Thoracic aorta (tissue), 2 donors: ENCODE data around the gene PCDH17. TPM values are rescaled to one million over a fixed set of nuclear protein-coding genes. Genes with fewer than 3 reads are reported as not detected.
A peak's percentile ranks its signal among the peaks of the same experiment; 100 is the strongest.

ENCODE experiments used
- ATAC-seq: fragments of 150-250 bp; one replicate; pipeline ENCODE4 v1.8.0; 2017; ENCODE audit warnings: low read depth; ENCODE audit not compliant: insufficient number of reproducible peaks, low FRiP score
- DNase-seq: peaks from one replicate; pipeline ENCODE4 v3.0.0-alpha.2; 2020; ENCODE audit warnings: low spot score
- H3K27ac ChIP-seq, 2 donors: fragments of 200-600 bp; sonication (generic); 1 replicate in 1 of 2; 2 replicates in 1 of 2; pipeline ENCODE4 v1.5.1; 2016; ENCODE audit warnings: mild to moderate bottlenecking in 2 of 2, moderate library complexity in 2 of 2
- H3K27me3 ChIP-seq: fragments of 200-600 bp; sonication (generic); replicated peaks from 2 replicates; pipeline ENCODE4 v1.6.0; 2016; ENCODE audit warnings: mild to moderate bottlenecking; ENCODE audit not compliant: insufficient read depth
- H3K36me3 ChIP-seq: fragments of 200-600 bp; sonication (generic); one replicate; pipeline ENCODE4 v1.5.1; 2016
- H3K4me1 ChIP-seq, 2 donors: fragments of 200-600 bp; sonication (generic); 1 replicate in 1 of 2; 2 replicates in 1 of 2; pipeline versions ENCODE4 v1.5.1 to v1.6.0; 2016; ENCODE audit warnings: low read depth in 2 of 2, mild to moderate bottlenecking in 1 of 2; ENCODE audit not compliant: control insufficient read depth in 1 of 2
- H3K4me3 ChIP-seq: fragments of 200-600 bp; sonication (generic); 2 replicates; pipeline ENCODE4 v1.5.1; 2016; ENCODE audit warnings: mild to moderate bottlenecking
- H3K9me3 ChIP-seq: fragments of 200-600 bp; sonication (generic); 2 replicates; pipeline ENCODE4 v1.5.1; 2016
- CTCF ChIP-seq: fragments of 200-600 bp; sonication (generic); IDR thresholded peaks from one replicate; pipeline ENCODE4 v1.5.1; 2019; ENCODE audit warnings: antibody characterized with exemption
- total RNA-seq, 2 donors: library from RNA; depleted of rRNA; stranded (reverse); fragments of >200 nt; gene quantifications; one replicate each; pipeline versions ENCODE4 v1.1.0 to v1.2.3, GENCODE V29; 2016

Gene PCDH17
- total RNA-seq, 2 donors from 2014 or later, result 4.1 to 12.3 TPM

GRCh38 chr13:57627663-57628062, 3.9 kb upstream of the PCDH17 start:
- Histone ChIP-seq H3K27me3 (peaks cover 6% of the 10 kb centered on the region), H3K36me3 (no peaks in the 10 kb centered on the region), H3K27ac (no peak overlapping the region), H3K4me1 (peaks cover 14 to 29% of the 10 kb centered on the region in 2 donors), H3K9me3 (no peaks in the 10 kb centered on the region), H3K4me3 (no peak overlapping the region)
- TF ChIP-seq CTCF, result peak; percentile 42
- DNase-seq (no peak), ATAC-seq (no peak)

- Histone ChIP-seq H3K4me3 (peak overlapping the region; percentile 73), H3K36me3 (no peaks in the 10 kb centered on the region), H3K9me3 (no peaks in the 10 kb centered on the region), H3K4me1 (peaks cover 14 to 29% of the 10 kb centered on the region in 2 donors), H3K27me3 (peaks cover 6% of the 10 kb centered on the region), H3K27ac (no peak overlapping the region)
- TF ChIP-seq CTCF, result no peak
- DNase-seq, result no peak
- no peak for ATAC-seq
Observed at GRCh38 chr13:57629391-57629804, 2.1 kb upstream of the PCDH17 start.

- H3K27me3 ChIP-seq, result peaks cover 6% of the 10 kb centered on the region
- no peak for DNase-seq
- H3K27ac ChIP-seq, result no peak overlapping the region
- H3K4me1 ChIP-seq, result peaks cover 14 to 29% of the 10 kb centered on the region in 2 donors
- H3K9me3 ChIP-seq, result no peaks in the 10 kb centered on the region
- ATAC-seq, result no peak
- TF ChIP-seq CTCF, result no peak
- H3K4me3 ChIP-seq, result peak overlapping the region; percentile 73
- H3K36me3 ChIP-seq, result no peaks in the 10 kb centered on the region
Observed at GRCh38 chr13:57629821-57630235, 1.7 kb upstream of the PCDH17 start.

GRCh38 chr13:57630661-57631595, 616 bp upstream of the PCDH17 start:
- ATAC-seq (no peak), DNase-seq (no peak)
- peaks cover 6% of the 10 kb centered on the region for H3K27me3 ChIP-seq
- H3K9me3 ChIP-seq, result no peaks in the 10 kb centered on the region
- no peaks in the 10 kb centered on the region for H3K36me3 ChIP-seq
- no peak overlapping the region for H3K27ac ChIP-seq
- H3K4me1 ChIP-seq, result peaks cover 14 to 29% of the 10 kb centered on the region in 2 donors
- peak overlapping the region; percentile 73 for H3K4me3 ChIP-seq
- no peak for TF ChIP-seq CTCF

GRCh38 chr13:57632276-57633140, 964 bp downstream of the PCDH17 start:
- Histone ChIP-seq H3K27ac (no peak overlapping the region), H3K4me1 (peaks cover 14 to 29% of the 10 kb centered on the region in 2 donors), H3K4me3 (peak overlapping the region; percentile 73), H3K9me3 (no peaks in the 10 kb centered on the region), H3K27me3 (peaks cover 6% of the 10 kb centered on the region), H3K36me3 (no peaks in the 10 kb centered on the region)
- no peak for DNase-seq
- ATAC-seq, result no peak
- TF ChIP-seq CTCF, result no peak
